HEK293 (cell line): ENCODE measurements around the gene KDSR.

Experiments
- AEBP2 ChIP-seq: fragments of 450-650 bp; formaldehyde crosslinking; IDR thresholded peaks from 2 replicates; pipeline ENCODE4 v1.5.1; 2016; ENCODE audit warnings: missing biosample characterization, missing genetic modification characterization, borderline replicate concordance
- ELK4 ChIP-seq: IDR thresholded peaks from 2 replicates; pipeline ENCODE4 v1.6.1; 2011; ENCODE audit warnings: mild to moderate bottlenecking, low read depth, low read length, borderline replicate concordance
- GLI4 ChIP-seq: fragments of 450-650 bp; formaldehyde crosslinking; IDR thresholded peaks from 2 replicates; pipeline ENCODE4 v1.5.1; 2016; ENCODE audit warnings: missing biosample characterization, missing genetic modification characterization
- HOXD13 ChIP-seq: sonication (generic); formaldehyde crosslinking; IDR thresholded peaks from 2 replicates; pipeline ENCODE4 v1.8.0; 2022; ENCODE audit warnings: missing genetic modification reagents, borderline replicate concordance
- IKZF3 ChIP-seq: fragments of 450-650 bp; IDR thresholded peaks from 2 replicates; pipeline ENCODE4 v1.5.0; 2018; ENCODE audit warnings: missing biosample characterization, mild to moderate bottlenecking, missing genetic modification characterization, moderate library complexity
- KLF10 ChIP-seq: fragments of 450-650 bp; IDR thresholded peaks from 2 replicates; pipeline ENCODE4 v1.5.1; 2018; ENCODE audit warnings: missing biosample characterization, mild to moderate bottlenecking, missing genetic modification characterization
- OVOL3 ChIP-seq: fragments of 450-650 bp; formaldehyde crosslinking; IDR thresholded peaks from 2 replicates; pipeline ENCODE4 v1.5.1; 2016; ENCODE audit warnings: missing biosample characterization, missing genetic modification characterization
- PRDM6 ChIP-seq: fragments of 450-650 bp; formaldehyde crosslinking; IDR thresholded peaks from 2 replicates; pipeline ENCODE4 v1.5.1; 2017; ENCODE audit warnings: missing biosample characterization, missing genetic modification characterization
- ZIC2 ChIP-seq: fragments of 450-650 bp; formaldehyde crosslinking; IDR thresholded peaks from 2 replicates; pipeline ENCODE4 v1.5.1; 2016; ENCODE audit warnings: missing biosample characterization, missing genetic modification characterization
- ZNF112 ChIP-seq: fragments of 450-650 bp; formaldehyde crosslinking; IDR thresholded peaks from 2 replicates; pipeline ENCODE4 v1.5.0; 2017; ENCODE audit warnings: missing biosample characterization, missing genetic modification characterization
- ZNF114 ChIP-seq: fragments of 450-650 bp; formaldehyde crosslinking; IDR thresholded peaks from 2 replicates; pipeline ENCODE4 v1.5.0; 2017; ENCODE audit warnings: missing biosample characterization, missing genetic modification characterization
- ZNF121 ChIP-seq: fragments of 450-650 bp; formaldehyde crosslinking; IDR thresholded peaks from 2 replicates; pipeline ENCODE4 v1.5.1; 2016; ENCODE audit warnings: missing biosample characterization, missing genetic modification characterization
- ZNF132 ChIP-seq: fragments of 450-650 bp; formaldehyde crosslinking; IDR thresholded peaks from 2 replicates; pipeline ENCODE4 v1.5.1; 2017; ENCODE audit warnings: missing biosample characterization, missing genetic modification characterization, borderline replicate concordance
- ZNF248 ChIP-seq: fragments of 450-650 bp; formaldehyde crosslinking; IDR thresholded peaks from 2 replicates; pipeline ENCODE4 v1.5.1; 2017; ENCODE audit warnings: missing biosample characterization, missing genetic modification characterization
- ZNF362 ChIP-seq: fragments of 450-650 bp; formaldehyde crosslinking; IDR thresholded peaks from 2 replicates; pipeline ENCODE4 v1.5.1; 2016; ENCODE audit warnings: missing biosample characterization, missing genetic modification characterization
- ZNF416 ChIP-seq: fragments of 450-650 bp; formaldehyde crosslinking; IDR thresholded peaks from 2 replicates; pipeline ENCODE4 v1.5.1; 2016; ENCODE audit warnings: missing biosample characterization, missing genetic modification characterization
- ZNF549 ChIP-seq: fragments of 450-650 bp; IDR thresholded peaks from 2 replicates; pipeline ENCODE4 v1.5.1; 2018; ENCODE audit warnings: missing biosample characterization, missing genetic modification characterization, mild to moderate bottlenecking, inconsistent platforms, moderate library complexity
- ZNF585B ChIP-seq: fragments of 450-650 bp; formaldehyde crosslinking; IDR thresholded peaks from 2 replicates; pipeline ENCODE4 v1.5.1; 2016; ENCODE audit warnings: missing biosample characterization, missing genetic modification characterization
- ZNF701 ChIP-seq: fragments of 450-650 bp; formaldehyde crosslinking; IDR thresholded peaks from 2 replicates; pipeline ENCODE4 v1.5.1; 2016; ENCODE audit warnings: missing biosample characterization, missing genetic modification characterization
- ZNF792 ChIP-seq: fragments of 450-650 bp; formaldehyde crosslinking; IDR thresholded peaks from 2 replicates; pipeline ENCODE4 v1.5.1; 2016; ENCODE audit warnings: missing biosample characterization, missing genetic modification characterization
- TF ChIP-seq, protein P1 (sequence below): fragments of 450-650 bp; formaldehyde crosslinking; conservative IDR thresholded peaks from 2 replicates; pipeline ENCODE4 v1.5.1; 2016; ENCODE audit warnings: low read depth, missing biosample characterization, missing genetic modification characterization
- TF ChIP-seq, protein P2 (sequence below): fragments of 450-650 bp; formaldehyde crosslinking; IDR thresholded peaks from 2 replicates; pipeline ENCODE4 v1.5.1; 2016; ENCODE audit warnings: missing biosample characterization, missing genetic modification characterization
- TF ChIP-seq, protein P3 (sequence below): fragments of 450-650 bp; formaldehyde crosslinking; IDR thresholded peaks from 2 replicates; pipeline ENCODE4 v1.5.1; 2017; ENCODE audit warnings: missing biosample characterization, missing genetic modification characterization

The KDSR gene

DNA sequence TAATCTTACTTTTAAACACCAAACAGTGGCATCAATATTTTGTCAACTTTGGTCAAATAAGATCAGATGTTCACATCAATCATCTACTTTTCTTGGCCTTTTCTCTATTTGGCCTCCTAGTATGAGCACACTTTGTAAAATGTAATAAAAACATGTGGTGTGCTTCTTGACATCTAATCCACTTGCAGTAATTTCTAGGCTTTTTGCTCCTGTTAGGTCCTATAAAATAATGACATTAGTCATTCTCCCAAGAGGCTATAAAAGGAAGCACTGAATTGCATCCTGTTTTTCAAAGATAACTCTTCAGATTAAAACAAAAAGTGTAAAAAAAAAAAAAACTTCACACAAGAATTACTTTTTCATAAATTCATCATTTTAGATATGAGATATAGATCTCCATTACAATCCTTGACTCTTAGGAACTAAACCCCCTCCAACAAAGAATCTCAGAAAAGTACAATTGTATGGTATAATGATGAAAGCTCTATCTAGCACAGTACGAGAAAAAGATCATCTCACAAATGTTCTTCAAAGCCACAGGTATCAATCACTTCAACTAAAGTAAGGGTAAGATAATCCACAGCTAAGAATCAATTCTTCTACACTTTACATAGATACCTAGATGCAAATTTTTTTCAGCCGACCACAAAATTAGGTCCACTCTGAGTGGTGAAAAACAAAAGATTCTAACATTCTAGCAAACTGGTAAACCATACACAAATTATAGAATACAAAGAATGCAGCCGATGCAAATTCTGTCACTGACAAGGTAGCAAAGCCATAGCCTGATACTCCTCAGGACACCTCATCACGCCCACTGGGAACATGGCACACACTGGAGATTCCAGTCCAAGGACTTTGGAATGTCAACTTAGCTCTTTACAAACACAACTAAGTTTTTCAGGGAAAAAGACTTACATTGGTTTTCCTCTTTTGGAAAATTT is 50.1 kb downstream of the KDSR start (continued):
- no peak for TF ChIP-seq ZNF416 (tag by site-specific recombination)
- TF ChIP-seq, protein P1, sequence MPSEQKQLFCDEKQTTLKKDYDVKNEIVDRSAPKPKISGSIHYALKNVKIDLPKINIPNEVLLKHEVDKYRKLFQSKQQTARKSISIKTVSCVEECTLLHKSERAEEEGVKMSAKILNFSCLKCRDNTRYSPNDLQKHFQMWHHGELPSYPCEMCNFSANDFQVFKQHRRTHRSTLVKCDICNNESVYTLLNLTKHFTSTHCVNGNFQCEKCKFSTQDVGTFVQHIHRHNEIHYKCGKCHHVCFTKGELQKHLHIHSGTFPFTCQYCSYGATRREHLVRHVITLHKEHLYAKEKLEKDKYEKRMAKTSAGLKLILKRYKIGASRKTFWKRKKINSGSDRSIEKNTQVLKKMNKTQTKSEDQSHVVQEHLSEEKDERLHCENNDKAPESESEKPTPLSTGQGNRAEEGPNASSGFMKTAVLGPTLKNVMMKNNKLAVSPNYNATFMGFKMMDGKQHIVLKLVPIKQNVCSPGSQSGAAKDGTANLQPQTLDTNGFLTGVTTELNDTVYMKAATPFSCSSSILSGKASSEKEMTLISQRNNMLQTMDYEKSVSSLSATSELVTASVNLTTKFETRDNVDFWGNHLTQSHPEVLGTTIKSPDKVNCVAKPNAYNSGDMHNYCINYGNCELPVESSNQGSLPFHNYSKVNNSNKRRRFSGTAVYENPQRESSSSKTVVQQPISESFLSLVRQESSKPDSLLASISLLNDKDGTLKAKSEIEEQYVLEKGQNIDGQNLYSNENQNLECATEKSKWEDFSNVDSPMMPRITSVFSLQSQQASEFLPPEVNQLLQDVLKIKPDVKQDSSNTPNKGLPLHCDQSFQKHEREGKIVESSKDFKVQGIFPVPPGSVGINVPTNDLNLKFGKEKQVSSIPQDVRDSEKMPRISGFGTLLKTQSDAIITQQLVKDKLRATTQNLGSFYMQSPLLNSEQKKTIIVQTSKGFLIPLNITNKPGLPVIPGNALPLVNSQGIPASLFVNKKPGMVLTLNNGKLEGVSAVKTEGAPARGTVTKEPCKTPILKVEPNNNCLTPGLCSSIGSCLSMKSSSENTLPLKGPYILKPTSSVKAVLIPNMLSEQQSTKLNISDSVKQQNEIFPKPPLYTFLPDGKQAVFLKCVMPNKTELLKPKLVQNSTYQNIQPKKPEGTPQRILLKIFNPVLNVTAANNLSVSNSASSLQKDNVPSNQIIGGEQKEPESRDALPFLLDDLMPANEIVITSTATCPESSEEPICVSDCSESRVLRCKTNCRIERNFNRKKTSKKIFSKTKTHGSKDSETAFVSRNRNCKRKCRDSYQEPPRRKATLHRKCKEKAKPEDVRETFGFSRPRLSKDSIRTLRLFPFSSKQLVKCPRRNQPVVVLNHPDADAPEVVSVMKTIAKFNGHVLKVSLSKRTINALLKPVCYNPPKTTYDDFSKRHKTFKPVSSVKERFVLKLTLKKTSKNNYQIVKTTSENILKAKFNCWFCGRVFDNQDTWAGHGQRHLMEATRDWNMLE (tag by site-specific recombination), result no peak
- no peak for TF ChIP-seq ZIC2
- peak; percentile 98 for TF ChIP-seq PRDM6
- no peak for TF ChIP-seq ZNF121
- TF ChIP-seq ZNF362 (tag by site-specific recombination), result 0 out of 2 replicates have a peak, but pooled peaks have one; percentile 24
- TF ChIP-seq ELK4, result no peak
- no peak for TF ChIP-seq KLF10 (tag by site-specific recombination)
- TF ChIP-seq OVOL3 (tag by site-specific recombination), result no peak; the same call in 1 of the 2 replicates
- TF ChIP-seq ZNF549, result no peak
- TF ChIP-seq ZNF248, result no peak
- no peak for TF ChIP-seq ZNF585B (tag by site-specific recombination)
- TF ChIP-seq, protein P2, sequence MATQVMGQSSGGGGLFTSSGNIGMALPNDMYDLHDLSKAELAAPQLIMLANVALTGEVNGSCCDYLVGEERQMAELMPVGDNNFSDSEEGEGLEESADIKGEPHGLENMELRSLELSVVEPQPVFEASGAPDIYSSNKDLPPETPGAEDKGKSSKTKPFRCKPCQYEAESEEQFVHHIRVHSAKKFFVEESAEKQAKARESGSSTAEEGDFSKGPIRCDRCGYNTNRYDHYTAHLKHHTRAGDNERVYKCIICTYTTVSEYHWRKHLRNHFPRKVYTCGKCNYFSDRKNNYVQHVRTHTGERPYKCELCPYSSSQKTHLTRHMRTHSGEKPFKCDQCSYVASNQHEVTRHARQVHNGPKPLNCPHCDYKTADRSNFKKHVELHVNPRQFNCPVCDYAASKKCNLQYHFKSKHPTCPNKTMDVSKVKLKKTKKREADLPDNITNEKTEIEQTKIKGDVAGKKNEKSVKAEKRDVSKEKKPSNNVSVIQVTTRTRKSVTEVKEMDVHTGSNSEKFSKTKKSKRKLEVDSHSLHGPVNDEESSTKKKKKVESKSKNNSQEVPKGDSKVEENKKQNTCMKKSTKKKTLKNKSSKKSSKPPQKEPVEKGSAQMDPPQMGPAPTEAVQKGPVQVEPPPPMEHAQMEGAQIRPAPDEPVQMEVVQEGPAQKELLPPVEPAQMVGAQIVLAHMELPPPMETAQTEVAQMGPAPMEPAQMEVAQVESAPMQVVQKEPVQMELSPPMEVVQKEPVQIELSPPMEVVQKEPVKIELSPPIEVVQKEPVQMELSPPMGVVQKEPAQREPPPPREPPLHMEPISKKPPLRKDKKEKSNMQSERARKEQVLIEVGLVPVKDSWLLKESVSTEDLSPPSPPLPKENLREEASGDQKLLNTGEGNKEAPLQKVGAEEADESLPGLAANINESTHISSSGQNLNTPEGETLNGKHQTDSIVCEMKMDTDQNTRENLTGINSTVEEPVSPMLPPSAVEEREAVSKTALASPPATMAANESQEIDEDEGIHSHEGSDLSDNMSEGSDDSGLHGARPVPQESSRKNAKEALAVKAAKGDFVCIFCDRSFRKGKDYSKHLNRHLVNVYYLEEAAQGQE (tag by site-specific recombination), result no peak
- no peak for TF ChIP-seq HOXD13
- TF ChIP-seq, protein P3, sequence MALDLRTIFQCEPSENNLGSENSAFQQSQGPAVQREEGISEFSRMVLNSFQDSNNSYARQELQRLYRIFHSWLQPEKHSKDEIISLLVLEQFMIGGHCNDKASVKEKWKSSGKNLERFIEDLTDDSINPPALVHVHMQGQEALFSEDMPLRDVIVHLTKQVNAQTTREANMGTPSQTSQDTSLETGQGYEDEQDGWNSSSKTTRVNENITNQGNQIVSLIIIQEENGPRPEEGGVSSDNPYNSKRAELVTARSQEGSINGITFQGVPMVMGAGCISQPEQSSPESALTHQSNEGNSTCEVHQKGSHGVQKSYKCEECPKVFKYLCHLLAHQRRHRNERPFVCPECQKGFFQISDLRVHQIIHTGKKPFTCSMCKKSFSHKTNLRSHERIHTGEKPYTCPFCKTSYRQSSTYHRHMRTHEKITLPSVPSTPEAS (tag by site-specific recombination), result no peak
- no peak for TF ChIP-seq ZNF114 (tag by site-specific recombination)
- TF ChIP-seq ZNF132, result no peak
- no peak for TF ChIP-seq ZNF701 (tag by site-specific recombination)
- TF ChIP-seq GLI4 (tag by site-specific recombination), result no peak
- no peak for TF ChIP-seq ZNF792 (tag by site-specific recombination)
- TF ChIP-seq AEBP2 (tag by site-specific recombination), result no peak
- no peak for TF ChIP-seq ZNF112 (tag by site-specific recombination)
- peak; percentile 70 for TF ChIP-seq IKZF3 (tag by site-specific recombination)
